SK-N-DZ (cell line): ENCODE results near the gene P3H2.

Experiments used
- DNase-seq: peaks from one replicate; pipeline ENCODE4 v3.0.0-alpha.2; 2015; ENCODE audit warnings: low spot score

Gene P3H2

GRCh38 chr3:190125436-190126068 is 4.9 kb upstream of the P3H2 start:
- DNase-seq, result no peak

GRCh38 chr3:190124067-190124466 is 3.4 kb upstream of the P3H2 start:
- no peak for DNase-seq

- DNase-seq, result no peak
These were observed 1.6 kb upstream of the P3H2 start for GRCh38 chr3:190122198-190122771.

- DNase-seq, result peak; percentile 9
These were observed 686 bp upstream of the P3H2 start for GRCh38 chr3:190121383-190121782.

GRCh38 chr3:190121061-190121377 is 322 bp upstream of the P3H2 start:
- DNase-seq, result no peak

GRCh38 chr3:190119461-190120268 is 1.0 kb downstream of the P3H2 start:
- peak; percentile 15 for DNase-seq

- no peak for DNase-seq
These were observed 2.3 kb downstream of the P3H2 start for GRCh38 chr3:190118438-190118837.

GRCh38 chr3:190117981-190118380 is 2.7 kb downstream of the P3H2 start:
- no peak for DNase-seq

- DNase-seq, result peak; percentile 17
These were observed 4.1 kb downstream of the P3H2 start for GRCh38 chr3:190116551-190117067.

- DNase-seq, result no peak
These were observed 9.9 kb downstream of the P3H2 start for GRCh38 chr3:190110826-190111225.

- no peak for DNase-seq
These were observed 11.3 kb downstream of the P3H2 start for GRCh38 chr3:190109441-190109840.

- DNase-seq, result no peak
These were observed 11.9 kb downstream of the P3H2 start for GRCh38 chr3:190108804-190109203.

- DNase-seq, result no peak
These were observed 14.8 kb downstream of the P3H2 start for GRCh38 chr3:190105876-190106275.

- DNase-seq, result no peak
These were observed 19.2 kb downstream of the P3H2 start for GRCh38 chr3:190101320-190102011.

GRCh38 chr3:190099099-190099498 is 21.6 kb downstream of the P3H2 start:
- no peak for DNase-seq

- no peak for DNase-seq
These were observed 23.1 kb downstream of the P3H2 start for GRCh38 chr3:190097617-190098016.

- DNase-seq, result no peak
These were observed 23.7 kb downstream of the P3H2 start for GRCh38 chr3:190097025-190097424.

GRCh38 chr3:190096345-190096744 is 24.4 kb downstream of the P3H2 start:
- DNase-seq, result no peak

GRCh38 chr3:190094160-190094718 is 26.5 kb downstream of the P3H2 start:
- no peak for DNase-seq

GRCh38 chr3:190092250-190092649 is 28.4 kb downstream of the P3H2 start:
- no peak for DNase-seq

GRCh38 chr3:190089711-190090110 is 31.0 kb downstream of the P3H2 start:
- no peak for DNase-seq

- DNase-seq, result no peak
These were observed 31.8 kb downstream of the P3H2 start for GRCh38 chr3:190088890-190089289.
